H1 (cell line): ENCODE data around the gene MIX23. TPM values are rescaled to one million over a fixed set of nuclear protein-coding genes. Genes with fewer than 3 reads are reported as not detected.

Experiments used
- CTCF ChIA-PET: fragments of 300-600 bp; sonication (Branson Sonifier 250); formaldehyde crosslinking; loops from one replicate; lab custom pipeline; 2021; ENCODE audit not compliant: partially characterized antibody; lab: Charles Lee
- POLR2A ChIA-PET: fragments of 300-600 bp; sonication (Branson Sonifier 250); formaldehyde crosslinking; loops from one replicate; lab custom pipeline; 2021; ENCODE audit warnings: inconsistent platforms; ENCODE audit not compliant: partially characterized antibody; lab: Charles Lee
- DNase-seq, 2 experiments: peaks; one replicate each; pipeline versions ENCODE4 v3.0.0 to v3.0.0-alpha.2; 2010 to 2022; ENCODE audit warnings: low spot score in 2 of 2, low read depth in 1 of 2, mixed read lengths in 1 of 2
- FAIRE-seq: peaks from 2 replicates; lab custom pipeline; 2011; peaks lifted over from hg19 to GRCh38; lab: Jason Lieb, UNC
- H2AFZ ChIP-seq: 2 replicates; pipeline ENCODE4 v1.8.1; 2012; ENCODE audit warnings: low read length, inconsistent platforms
- H2AK5ac ChIP-seq: 2 replicates; pipeline ENCODE4 v1.6.1; 2013; ENCODE audit warnings: low read depth, low read length
- H2BK120ac ChIP-seq: replicated peaks from 2 replicates; pipeline ENCODE3; 2013; ENCODE audit warnings: low read depth, low read length, inconsistent platforms
- H2BK12ac ChIP-seq: 2 replicates; pipeline ENCODE4 v1.6.1; 2013; ENCODE audit warnings: low read depth, low read length
- H2BK15ac ChIP-seq: 2 replicates; pipeline ENCODE4 v1.6.1; 2013; ENCODE audit warnings: low read length
- H2BK20ac ChIP-seq: 2 replicates; pipeline ENCODE4 v1.6.1; 2013; ENCODE audit warnings: low read length
- H2BK5ac ChIP-seq: 2 replicates; pipeline ENCODE4 v1.6.1; 2013; ENCODE audit warnings: low read depth, low read length
- H3K14ac ChIP-seq: 2 replicates; pipeline ENCODE4 v1.6.1; 2013; ENCODE audit warnings: inconsistent platforms; ENCODE audit not compliant: insufficient read length
- H3K18ac ChIP-seq: 2 replicates; pipeline ENCODE4 v1.6.1; 2013; ENCODE audit warnings: low read length; ENCODE audit errors: extremely low read depth
- H3K23ac ChIP-seq: 2 replicates; pipeline ENCODE4 v1.6.1; 2013; ENCODE audit warnings: inconsistent platforms; ENCODE audit not compliant: insufficient read length
- H3K23me2 ChIP-seq: 2 replicates; pipeline ENCODE4 v1.6.1; 2013; ENCODE audit warnings: low read depth, low read length
- H3K27ac ChIP-seq: 2 replicates; pipeline ENCODE4 v1.6.1; 2011; ENCODE audit warnings: low read depth, low read length, inconsistent platforms
- H3K27me3 ChIP-seq, 4 experiments: replicated peaks in 1 of 4; 1 replicate in 1 of 4; 2 replicates in 3 of 4; pipeline versions ENCODE4 v1.6.1 to v1.8.1; 2011 to 2013; ENCODE audit warnings: low read length in 3 of 4, mild to moderate bottlenecking in 3 of 4, inconsistent platforms in 2 of 4, mixed read lengths in 2 of 4, moderate library complexity in 1 of 4; ENCODE audit not compliant: control insufficient read depth in 3 of 4, insufficient read depth in 3 of 4; ENCODE audit errors: extremely low read depth in 1 of 4
- H3K36me3 ChIP-seq, 4 experiments: 2 replicates each; pipeline versions ENCODE4 v1.6.1 to v1.8.1; 2011 to 2013; ENCODE audit warnings: mild to moderate bottlenecking in 4 of 4, low read length in 3 of 4, moderate library complexity in 2 of 4, control low read depth in 1 of 4, inconsistent platforms in 1 of 4; ENCODE audit not compliant: insufficient read depth in 4 of 4, control insufficient read depth in 2 of 4
- H3K4ac ChIP-seq: replicated peaks from 2 replicates; pipeline ENCODE3; 2013; ENCODE audit warnings: low read length, low read depth, mixed read lengths, inconsistent platforms; ENCODE audit not compliant: insufficient read length
- H3K4me1 ChIP-seq, 4 experiments: replicated peaks in 1 of 4; 1 replicate in 1 of 4; 2 replicates in 3 of 4; pipeline versions ENCODE4 v1.6.1 to v1.8.1; 2011 to 2013; ENCODE audit warnings: low read length in 3 of 4, inconsistent platforms in 2 of 4, mixed read lengths in 1 of 4; ENCODE audit not compliant: insufficient read depth in 4 of 4, control insufficient read depth in 3 of 4
- H3K4me2 ChIP-seq, 2 experiments: 2 replicates each; pipeline versions ENCODE4 v1.6.1 to v1.8.1; 2011 to 2013; ENCODE audit warnings: low read depth in 2 of 2, low read length in 2 of 2, control low read depth in 1 of 2, inconsistent platforms in 1 of 2, mild to moderate bottlenecking in 1 of 2; ENCODE audit not compliant: insufficient read depth in 1 of 2
- H3K4me3 ChIP-seq, 4 experiments: fragments of 200-600, 300-600 bp in 1 of 4; sonication (generic), shearing (Covaris generic), sonication (Bioruptor Twin) in 1 of 4; 2 replicates each; pipeline versions ENCODE4 v1.5.1 to v1.8.1; 2011 to 2016; ENCODE audit warnings: low read length in 4 of 4, low read depth in 3 of 4, control low read depth in 2 of 4, inconsistent platforms in 2 of 4, mild to moderate bottlenecking in 2 of 4, mixed read lengths in 1 of 4, moderate library complexity in 1 of 4; ENCODE audit not compliant: insufficient read depth in 2 of 4; ENCODE audit errors: extremely low read depth in 1 of 4
- H3K56ac ChIP-seq: replicated peaks from 2 replicates; pipeline ENCODE3; 2013; ENCODE audit warnings: low read depth, mild to moderate bottlenecking, mixed read lengths, low read length, inconsistent platforms; ENCODE audit not compliant: insufficient read length
- H3K79me1 ChIP-seq: 2 replicates; pipeline ENCODE4 v1.6.1; 2013; ENCODE audit warnings: low read depth, low read length, control low read depth
- H3K79me2 ChIP-seq, 2 experiments: 2 replicates each; pipeline versions ENCODE4 v1.6.1 to v1.8.1; 2012 to 2013; ENCODE audit warnings: low read length in 2 of 2, mild to moderate bottlenecking in 2 of 2, inconsistent platforms in 1 of 2; ENCODE audit not compliant: insufficient read depth in 2 of 2, control insufficient read depth in 1 of 2
- H3K9ac ChIP-seq, 4 experiments: replicated peaks in 1 of 4; 1 replicate in 1 of 4; 2 replicates in 3 of 4; pipeline versions ENCODE4 v1.6.1 to v1.8.1; 2011 to 2013; ENCODE audit warnings: low read depth in 3 of 4, low read length in 3 of 4, control low read depth in 2 of 4, mild to moderate bottlenecking in 2 of 4, moderate library complexity in 2 of 4, inconsistent platforms in 1 of 4; ENCODE audit errors: extremely low read depth in 1 of 4
- H3K9me3 ChIP-seq, 2 experiments: 2 replicates each; pipeline versions ENCODE4 v1.6.1 to v1.8.1; 2012 to 2013; ENCODE audit warnings: mild to moderate bottlenecking in 2 of 2, moderate library complexity in 2 of 2, control low read depth in 1 of 2, inconsistent platforms in 1 of 2, low read depth in 1 of 2, low read length in 1 of 2, mixed read lengths in 1 of 2; ENCODE audit not compliant: insufficient read depth in 2 of 2
- H4K20me1 ChIP-seq, 2 experiments: replicated peaks in 1 of 2; 2 replicates each; pipeline versions ENCODE3 to v1.8.1; 2011 to 2013; ENCODE audit warnings: inconsistent platforms in 2 of 2, low read length in 2 of 2, mild to moderate bottlenecking in 1 of 2; ENCODE audit not compliant: insufficient read depth in 2 of 2, control insufficient read depth in 1 of 2
- H4K5ac ChIP-seq: 2 replicates; pipeline ENCODE4 v1.6.1; 2013; ENCODE audit warnings: low read length, low read depth, mixed read lengths, inconsistent platforms; ENCODE audit not compliant: insufficient read length
- H4K8ac ChIP-seq: 2 replicates; pipeline ENCODE4 v1.8.0; 2013; ENCODE audit warnings: mild to moderate bottlenecking, moderate library complexity, low read length, inconsistent platforms; ENCODE audit not compliant: insufficient read depth; ENCODE audit errors: extremely low read depth
- H4K91ac ChIP-seq: replicated peaks from 2 replicates; pipeline ENCODE3; 2013; ENCODE audit warnings: low read length, mixed read lengths, inconsistent platforms; ENCODE audit not compliant: insufficient read length
- ATF3 ChIP-seq: IDR thresholded peaks from 2 replicates; pipeline ENCODE4 v1.6.1; 2011; ENCODE audit warnings: low read depth, mild to moderate bottlenecking, low read length; ENCODE audit not compliant: insufficient read depth
- CHD1 ChIP-seq: IDR thresholded peaks from 2 replicates; pipeline ENCODE4 v1.6.1; 2012; ENCODE audit warnings: low read depth, low read length, improper control_type of control experiment
- GTF2F1 ChIP-seq: IDR thresholded peaks from 2 replicates; pipeline ENCODE4 v1.6.1; 2012; ENCODE audit warnings: low read depth, low read length, improper control_type of control experiment, borderline replicate concordance
- KDM4A ChIP-seq: IDR thresholded peaks from one replicate; pipeline ENCODE4 v1.7.1; 2012; ENCODE audit warnings: low read depth, mild to moderate bottlenecking, moderate library complexity, low read length, inconsistent platforms; ENCODE audit not compliant: severe bottlenecking
- KDM5A ChIP-seq: fragments of 200-600 bp; IDR thresholded peaks from 2 replicates; pipeline ENCODE4 v1.7.1; 2012; ENCODE audit warnings: mild to moderate bottlenecking, low read length, inconsistent platforms, mixed read lengths
- NANOG ChIP-seq: IDR thresholded peaks from 2 replicates; pipeline ENCODE4 v1.6.1; 2011; ENCODE audit warnings: low read length, low read depth, mild to moderate bottlenecking, inconsistent platforms; ENCODE audit not compliant: insufficient read depth, poor library complexity, severe bottlenecking
- POLR2A ChIP-seq, 2 experiments: IDR thresholded peaks; 1 replicate in 1 of 2; 2 replicates in 1 of 2; pipeline ENCODE4 v1.6.1; 2011; ENCODE audit warnings: low read depth in 2 of 2, low read length in 2 of 2, mild to moderate bottlenecking in 2 of 2; ENCODE audit errors: control extremely low read depth in 1 of 2
- RAD21 ChIP-seq, 2 experiments: IDR thresholded peaks in 1 of 2; conservative IDR thresholded peaks in 1 of 2; 2 replicates each; pipeline ENCODE4 v1.6.1; 2011; ENCODE audit warnings: low read depth in 2 of 2, low read length in 2 of 2, improper control_type of control experiment in 1 of 2, inconsistent platforms in 1 of 2, mild to moderate bottlenecking in 1 of 2, moderate library complexity in 1 of 2
- RXRA ChIP-seq: IDR thresholded peaks from 2 replicates; pipeline ENCODE4 v1.6.1; 2011; ENCODE audit warnings: low read depth, mild to moderate bottlenecking, low read length, moderate library complexity; ENCODE audit not compliant: insufficient read depth
- SP1 ChIP-seq: IDR thresholded peaks from 2 replicates; pipeline ENCODE4 v1.6.1; 2011; ENCODE audit warnings: low read depth, low read length
- SUZ12 ChIP-seq: fragments of 200-600 bp; sonication (generic); IDR thresholded peaks from 2 replicates; pipeline ENCODE4 v1.6.1; 2012; ENCODE audit warnings: mild to moderate bottlenecking, inconsistent platforms, low read length, moderate library complexity, mixed read lengths
- WGBS, 2 experiments: shearing (Covaris generic) in 1 of 2; methylation state at CpG; one replicate each; pipeline versions ENCODE4 v1.1.6 to v1.1.7; 2013 to 2015; ENCODE audit warnings: low lambda C conversion rate in 2 of 2, mixed read lengths in 2 of 2, inconsistent platforms in 1 of 2, low coverage in 1 of 2, missing lambda C conversion rate in 1 of 2; ENCODE audit not compliant: insufficient replicate concordance in 2 of 2, insufficient coverage in 1 of 2, insufficient read length in 1 of 2; ENCODE audit errors: extremely low coverage in 1 of 2, missing lambda C conversion rate in 1 of 2; 5-methylcytosine and 5-hydroxymethylcytosine counted together
- polyA plus RNA-seq, 7 experiments: library from polyadenylated mRNA; depleted of rRNA in 3 of 7; stranded (reverse) in 5 of 7; unstranded in 2 of 7; fragments of >200 nt in 5 of 7; fragments of 200-250 nt in 2 of 7; gene quantifications; 1 replicate in 5 of 7; 2 replicates in 1 of 7; 4 replicates in 1 of 7; pipeline versions ENCODE4 v1.2.1 to v1.2.3, GENCODE V29; 2011 to 2013; ENCODE audit warnings: missing spikeins in 2 of 7, mixed read lengths in 2 of 7
- total RNA-seq: library from RNA; stranded (reverse); fragmentation: NEBNext Ultra II Directional; extraction: Animal tissue kit (Norgen Biotek cat#: 25700); gene quantifications from 2 replicates; pipeline ENCODE4 v1.2.1, GENCODE V29; 2021

The MIX23 gene
- total and polyA plus RNA-seq, 2 of the 8 experiments (the other 6 are each of a cell fraction or from before 2014, with no cell fraction given) = 22.1 to 69.6 TPM

GRCh38 chr3:122395582-122395981 lies 12.6 kb upstream of the MIX23 start:
- Histone ChIP-seq H2BK20ac (no peak overlapping the region), H3K79me1 (peaks cover under 1% of the 10 kb centered on the region; the same call in 1 of the 2 replicates), H2BK12ac (no peak overlapping the region), H3K36me3 (no peaks in the 10 kb centered on the region; a peak in 2 of 8 replicates), H2BK120ac (no peak overlapping the region), H2BK15ac (no peak overlapping the region), H3K18ac (no peak overlapping the region), H4K20me1 (peaks cover 0 to 2% of the 10 kb centered on the region in 2 experiments), H4K8ac (no peak overlapping the region), H3K9ac (no peak overlapping the region), H2AFZ (no peak overlapping the region), H3K4me2 (no peak overlapping the region), H3K27me3 (no peaks in the 10 kb centered on the region), H3K23me2 (no peaks in the 10 kb centered on the region), H4K5ac (no peak overlapping the region), H3K23ac (no peak overlapping the region), H3K27ac (no peak overlapping the region), H2AK5ac (no peak overlapping the region), H4K91ac (no peak overlapping the region), H3K4ac (no peak overlapping the region), H3K14ac (no peak overlapping the region), H3K9me3 (no peaks in the 10 kb centered on the region), H3K56ac (no peak overlapping the region), H3K79me2 (0 out of 4 replicates have a peak, but pooled peaks cover 0 to 2% of the 10 kb centered on the region in 2 experiments), H3K4me1 (no peaks in the 10 kb centered on the region), H2BK5ac (no peak overlapping the region), H3K4me3 (no peak overlapping the region)
- TF ChIP-seq KDM5A (no peak), RXRA (no peak), SP1 (no peak), CHD1 (no peak), SUZ12 (no peak), GTF2F1 (no peak), ATF3 (no peak), NANOG (no peak), RAD21 (IDR thresholded peaks at IDR 0.05 in 1 of 2, conservative IDR thresholded peaks at IDR 0.05 in 1 of 2; ENCODE audit: low read depth in 2 of 2, low read length in 2 of 2) (no peak), KDM4A (no peak), POLR2A (IDR thresholded peaks at IDR 0.05; ENCODE audit: control extremely low read depth in 1 of 2, low read depth in 2 of 2, low read length in 2 of 2) (no peak)
- DNase-seq (no peak), FAIRE-seq (no peak)
- 66% methylated on average over 3 of the region's 3 CpGs; no CpG with 5 or more reads in 1 of the 2 experiments for WGBS, 2 experiments
- ChIA-PET CTCF (no interaction called here), POLR2A (no interaction called here)
